ENCODE results near the gene KDM2B.

GRCh38 chr12:121483949-121484348, 96.9 kb downstream of the KDM2B start:
- TF ChIP-seq, protein P1, sequence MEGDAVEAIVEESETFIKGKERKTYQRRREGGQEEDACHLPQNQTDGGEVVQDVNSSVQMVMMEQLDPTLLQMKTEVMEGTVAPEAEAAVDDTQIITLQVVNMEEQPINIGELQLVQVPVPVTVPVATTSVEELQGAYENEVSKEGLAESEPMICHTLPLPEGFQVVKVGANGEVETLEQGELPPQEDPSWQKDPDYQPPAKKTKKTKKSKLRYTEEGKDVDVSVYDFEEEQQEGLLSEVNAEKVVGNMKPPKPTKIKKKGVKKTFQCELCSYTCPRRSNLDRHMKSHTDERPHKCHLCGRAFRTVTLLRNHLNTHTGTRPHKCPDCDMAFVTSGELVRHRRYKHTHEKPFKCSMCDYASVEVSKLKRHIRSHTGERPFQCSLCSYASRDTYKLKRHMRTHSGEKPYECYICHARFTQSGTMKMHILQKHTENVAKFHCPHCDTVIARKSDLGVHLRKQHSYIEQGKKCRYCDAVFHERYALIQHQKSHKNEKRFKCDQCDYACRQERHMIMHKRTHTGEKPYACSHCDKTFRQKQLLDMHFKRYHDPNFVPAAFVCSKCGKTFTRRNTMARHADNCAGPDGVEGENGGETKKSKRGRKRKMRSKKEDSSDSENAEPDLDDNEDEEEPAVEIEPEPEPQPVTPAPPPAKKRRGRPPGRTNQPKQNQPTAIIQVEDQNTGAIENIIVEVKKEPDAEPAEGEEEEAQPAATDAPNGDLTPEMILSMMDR (IDR thresholded peaks at IDR 0.05; ENCODE audit: poor library complexity): no peak
- no peak for TF ChIP-seq EZH2 (IDR thresholded peaks at IDR 0.05; ENCODE audit: borderline replicate concordance)
